GM21529 (cell line): ENCODE data around the gene CD247.

Experiments
- ATAC-seq: cut with Tn5 transposase; IDR thresholded peaks from one replicate; pipeline ENCODE4 v1.9.1; 2021; ENCODE audit not compliant: unreplicated experiment

The CD247 gene

GRCh38 chr1:167542109-167543032 is 24.0 kb upstream of the CD247 start:
- no peak for ATAC-seq

GRCh38 chr1:167541610-167542009 is 23.3 kb upstream of the CD247 start:
- no peak for ATAC-seq

- ATAC-seq = no peak
Observed at GRCh38 chr1:167541003-167541402, 22.7 kb upstream of the CD247 start.

GRCh38 chr1:167538657-167539056 is 20.3 kb upstream of the CD247 start:
- ATAC-seq = no peak

GRCh38 chr1:167533851-167534300 is 15.5 kb upstream of the CD247 start:
- ATAC-seq = no peak

- no peak for ATAC-seq
Observed at GRCh38 chr1:167532964-167533824, 14.9 kb upstream of the CD247 start.

- no peak for ATAC-seq
Observed at GRCh38 chr1:167532375-167532774, 14.0 kb upstream of the CD247 start.

- no peak for ATAC-seq
Observed at GRCh38 chr1:167529829-167530474, 11.6 kb upstream of the CD247 start.

- no peak for ATAC-seq
Observed at GRCh38 chr1:167528057-167528728, 9.9 kb upstream of the CD247 start.

GRCh38 chr1:167526667-167527383 is 8.5 kb upstream of the CD247 start:
- ATAC-seq = no peak

- ATAC-seq = no peak
Observed at GRCh38 chr1:167524651-167525050, 6.3 kb upstream of the CD247 start.

- ATAC-seq = no peak
Observed at GRCh38 chr1:167522246-167522645, 3.9 kb upstream of the CD247 start.

GRCh38 chr1:167520711-167521206 is 2.4 kb upstream of the CD247 start:
- no peak for ATAC-seq

- ATAC-seq = no peak
Observed at GRCh38 chr1:167517535-167518330, 596 bp downstream of the CD247 start.

- no peak for ATAC-seq
Observed at GRCh38 chr1:167516404-167517388, 1.6 kb downstream of the CD247 start.

GRCh38 chr1:167515893-167516321 is 2.4 kb downstream of the CD247 start:
- no peak for ATAC-seq

GRCh38 chr1:167515461-167515860 is 2.9 kb downstream of the CD247 start:
- no peak for ATAC-seq

GRCh38 chr1:167514288-167514687 is 4.0 kb downstream of the CD247 start:
- no peak for ATAC-seq
